GM18909 (cell line): ENCODE data around the gene MED12L.
A peak's percentile ranks its signal among the peaks of the same experiment; 100 is the strongest.

Experiments used
- ATAC-seq: cut with Tn5 transposase; IDR thresholded peaks from one replicate; pipeline ENCODE4 v1.9.1; 2021; ENCODE audit warnings: mild to moderate bottlenecking; ENCODE audit not compliant: unreplicated experiment, poor library complexity

MED12L gene

GRCh38 chr3:151086484-151087456 lies 1.3 kb downstream of the MED12L start:
- ATAC-seq, result peak; percentile 75

- ATAC-seq, result no peak
These were observed 2.2 kb downstream of the MED12L start for GRCh38 chr3:151087648-151088047.

GRCh38 chr3:151091685-151092345 lies 6.4 kb downstream of the MED12L start:
- ATAC-seq, result no peak

- ATAC-seq, result no peak
These were observed 7.7 kb downstream of the MED12L start for GRCh38 chr3:151093148-151093547.

GRCh38 chr3:151093905-151094304 lies 8.4 kb downstream of the MED12L start:
- peak; percentile 78 for ATAC-seq

- no peak for ATAC-seq
These were observed 11.3 kb downstream of the MED12L start for GRCh38 chr3:151096716-151097115.

GRCh38 chr3:151100076-151100475 lies 14.6 kb downstream of the MED12L start:
- ATAC-seq, result no peak

- ATAC-seq, result no peak
These were observed 16.0 kb downstream of the MED12L start for GRCh38 chr3:151101270-151101969.

- no peak for ATAC-seq
These were observed 20.8 kb downstream of the MED12L start for GRCh38 chr3:151106311-151106710.

GRCh38 chr3:151107177-151107576 lies 21.7 kb downstream of the MED12L start:
- ATAC-seq, result no peak

- no peak for ATAC-seq
These were observed 22.2 kb downstream of the MED12L start for GRCh38 chr3:151107701-151108100.

GRCh38 chr3:151109286-151109800 lies 23.9 kb downstream of the MED12L start:
- no peak for ATAC-seq

GRCh38 chr3:151112731-151113130 lies 27.3 kb downstream of the MED12L start:
- ATAC-seq, result no peak

- no peak for ATAC-seq
These were observed 27.9 kb downstream of the MED12L start for GRCh38 chr3:151113343-151113742.

- no peak for ATAC-seq
These were observed 31.6 kb downstream of the MED12L start for GRCh38 chr3:151117047-151117446.

GRCh38 chr3:151119188-151119587 lies 33.7 kb downstream of the MED12L start:
- no peak for ATAC-seq

GRCh38 chr3:151120409-151120808 lies 34.9 kb downstream of the MED12L start:
- ATAC-seq, result no peak

- ATAC-seq, result no peak
These were observed 35.6 kb downstream of the MED12L start for GRCh38 chr3:151121016-151121415.

- no peak for ATAC-seq
These were observed 38.4 kb downstream of the MED12L start for GRCh38 chr3:151123827-151124226.

GRCh38 chr3:151124476-151124875 lies 39.0 kb downstream of the MED12L start:
- ATAC-seq, result no peak

- no peak for ATAC-seq
These were observed 45.0 kb downstream of the MED12L start for GRCh38 chr3:151130428-151130827.
